Adrenal gland (tissue), 5 donors: Measurements from ENCODE around the gene SMIM43.

Experiments used
- POLR2A ChIP-seq, 2 donors: fragments of 450-650 bp; IDR thresholded peaks; one replicate each; pipeline ENCODE4 v1.6.1; 2017; ENCODE audit warnings: antibody characterized with exemption in 2 of 2, mild to moderate bottlenecking in 2 of 2, moderate library complexity in 1 of 2
- TF ChIP-seq, protein P1 (sequence below), 6 experiments: fragments of 450-650 bp in 4 of 6; fragments of 200-600 bp in 2 of 6; sonication (generic) in 1 of 6; IDR thresholded peaks; 1 replicate in 5 of 6; 2 replicates in 1 of 6; pipeline versions ENCODE4 v1.5.1 to v1.8.0; 2016 to 2021; ENCODE audit warnings: antibody characterized with exemption in 6 of 6, mild to moderate bottlenecking in 2 of 6, moderate library complexity in 1 of 6
- donor health status: DM: no; HTN: no; CAD: no.

DNA sequence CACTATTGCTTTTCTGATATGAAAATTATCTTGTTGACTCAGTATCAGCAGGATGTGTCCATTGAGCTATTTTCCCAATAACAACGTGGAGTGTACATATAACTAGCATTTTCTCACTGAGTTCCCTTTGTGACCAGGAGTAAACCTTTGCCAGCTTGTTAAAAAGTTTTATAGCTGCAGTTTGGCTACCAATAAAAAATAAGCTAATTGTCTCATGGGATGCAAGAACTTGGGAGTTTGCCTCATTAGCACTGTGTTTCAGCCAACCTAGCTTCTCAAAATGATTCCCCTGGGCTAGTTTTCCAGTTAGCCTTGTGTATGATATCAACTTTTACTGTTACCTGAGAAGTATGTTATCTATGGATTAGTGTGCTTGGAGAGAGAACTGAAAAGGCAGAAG, 43.3 kb downstream of the SMIM43 start:
- TF ChIP-seq, protein P1, sequence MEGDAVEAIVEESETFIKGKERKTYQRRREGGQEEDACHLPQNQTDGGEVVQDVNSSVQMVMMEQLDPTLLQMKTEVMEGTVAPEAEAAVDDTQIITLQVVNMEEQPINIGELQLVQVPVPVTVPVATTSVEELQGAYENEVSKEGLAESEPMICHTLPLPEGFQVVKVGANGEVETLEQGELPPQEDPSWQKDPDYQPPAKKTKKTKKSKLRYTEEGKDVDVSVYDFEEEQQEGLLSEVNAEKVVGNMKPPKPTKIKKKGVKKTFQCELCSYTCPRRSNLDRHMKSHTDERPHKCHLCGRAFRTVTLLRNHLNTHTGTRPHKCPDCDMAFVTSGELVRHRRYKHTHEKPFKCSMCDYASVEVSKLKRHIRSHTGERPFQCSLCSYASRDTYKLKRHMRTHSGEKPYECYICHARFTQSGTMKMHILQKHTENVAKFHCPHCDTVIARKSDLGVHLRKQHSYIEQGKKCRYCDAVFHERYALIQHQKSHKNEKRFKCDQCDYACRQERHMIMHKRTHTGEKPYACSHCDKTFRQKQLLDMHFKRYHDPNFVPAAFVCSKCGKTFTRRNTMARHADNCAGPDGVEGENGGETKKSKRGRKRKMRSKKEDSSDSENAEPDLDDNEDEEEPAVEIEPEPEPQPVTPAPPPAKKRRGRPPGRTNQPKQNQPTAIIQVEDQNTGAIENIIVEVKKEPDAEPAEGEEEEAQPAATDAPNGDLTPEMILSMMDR (IDR thresholded peaks at IDR 0.05) = no peak
- TF ChIP-seq POLR2A (IDR thresholded peaks at IDR 0.05) = no peak
